ACHN (cell line): Measurements from ENCODE around the gene TNFRSF11A.

Experiments used
- DNase-seq: peaks from one replicate; pipeline ENCODE4 v3.0.0-alpha.2; 2015
- in situ Hi-C: cut with HindIII; loops from 2 replicates; pipeline ENCODE4 v1.10.0; 2017; ENCODE audit warnings: low sequenced_read_pairs, low pct_ligation_motif_present, low pct_unique_long_range_greater_than_20kb

Gene TNFRSF11A

GRCh38 chr18:62436636-62437234, 111.6 kb downstream of the TNFRSF11A start:
- in situ Hi-C loops: no loop called here
- no peak for DNase-seq

GRCh38 chr18:62437235-62438017, 112.3 kb downstream of the TNFRSF11A start:
- in situ Hi-C loops: no loop called here
- DNase-seq: no peak

GRCh38 chr18:62438018-62438329, 112.9 kb downstream of the TNFRSF11A start:
- DNase-seq: no peak
- in situ Hi-C loops: no loop called here

GRCh38 chr18:62438402-62438801, 113.3 kb downstream of the TNFRSF11A start:
- no peak for DNase-seq

GRCh38 chr18:62438866-62439265, 113.8 kb downstream of the TNFRSF11A start:
- no peak for DNase-seq
- in situ Hi-C loops: no loop called here

More at GRCh38 chr18:62438402-62438801, 113.3 kb downstream of the TNFRSF11A start:
- in situ Hi-C loops: no loop called here
